PC-3 (cell line): Measurements from ENCODE around the gene MAML2. TPM values are rescaled to one million over a fixed set of nuclear protein-coding genes. Genes with fewer than 3 reads are reported as not detected.

Experiments used
- ATAC-seq: fragments of 200-7000 bp; cut with Tn5 transposase; 2 replicates; pipeline ENCODE4 v1.9.1; 2020; ENCODE audit warnings: mild to moderate bottlenecking, moderate library complexity
- BruUV-seq: library from RNA; stranded (reverse); fragments of 400-500 nt; replicated peaks from 2 replicates; lab custom pipeline; 2021; lab: Mats Ljungman, UMichigan
- CTCF ChIA-PET: fragments of 300-600 bp; sonication (Branson Sonifier 250); formaldehyde crosslinking; loops from one replicate; lab custom pipeline; 2022; ENCODE audit warnings: antibody characterized with exemption; lab: Charles Lee
- POLR2A ChIA-PET: fragments of 300-600 bp; sonication (Branson Sonifier 250); formaldehyde crosslinking; loops from one replicate; lab custom pipeline; 2022; ENCODE audit warnings: antibody characterized with exemption; ENCODE audit not compliant: unreplicated experiment; lab: Charles Lee
- DNase-seq: peaks from one replicate; pipeline ENCODE4 v3.0.0-alpha.2; 2015
- H2AFZ ChIP-seq: fragments of 300-600 bp; sonication (generic); 2 replicates; pipeline ENCODE4 v1.6.0; 2016; ENCODE audit warnings: antibody characterized with exemption, low read length
- H3F3A ChIP-seq: fragments of 300-600 bp; sonication (generic); one replicate; pipeline ENCODE4 v1.6.0; 2017; ENCODE audit warnings: antibody characterized with exemption, low read length, control low read depth, mild to moderate bottlenecking; ENCODE audit not compliant: unreplicated experiment
- H3K27ac ChIP-seq: fragments of 300-600 bp; sonication (generic); 2 replicates; pipeline ENCODE4 v1.5.1; 2016; ENCODE audit warnings: mild to moderate bottlenecking, low read length
- H3K27me3 ChIP-seq: fragments of 300-600 bp; sonication (generic); 2 replicates; pipeline ENCODE4 v1.6.1; 2016; ENCODE audit warnings: low read length, mixed read lengths
- H3K36me3 ChIP-seq: fragments of 300-600 bp; sonication (generic); 2 replicates; pipeline ENCODE4 v1.6.1; 2016; ENCODE audit warnings: low read depth, mixed run types, low read length, mixed read lengths
- H3K4me1 ChIP-seq: fragments of 300-600 bp; sonication (generic); 2 replicates; pipeline ENCODE4 v1.5.1; 2016; ENCODE audit warnings: low read length; ENCODE audit not compliant: insufficient read depth
- H3K4me2 ChIP-seq: fragments of 300-600 bp; sonication (generic); 2 replicates; pipeline ENCODE4 v1.6.0; 2016; ENCODE audit warnings: low read length
- H3K4me3 ChIP-seq: fragments of 300-600 bp; sonication (generic); 2 replicates; pipeline ENCODE4 v1.5.1; 2016; ENCODE audit warnings: mild to moderate bottlenecking, low read length, mixed read lengths
- H3K79me2 ChIP-seq: fragments of 300-600 bp; sonication (generic); 2 replicates; pipeline ENCODE4 v1.6.1; 2017; ENCODE audit warnings: low read length, mixed read lengths
- H3K9ac ChIP-seq: fragments of 300-600 bp; sonication (generic); 2 replicates; pipeline ENCODE4 v1.6.0; 2016; ENCODE audit warnings: mild to moderate bottlenecking, low read length
- H3K9me2 ChIP-seq: fragments of 300-600 bp; sonication (generic); replicated peaks from 2 replicates; pipeline ENCODE4 v1.6.1; 2016; ENCODE audit warnings: mixed run types, low read length, mixed read lengths
- H3K9me3 ChIP-seq: fragments of 300-600 bp; sonication (generic); 2 replicates; pipeline ENCODE4 v1.6.1; 2016; ENCODE audit warnings: low read length, mixed read lengths
- H4K20me1 ChIP-seq: fragments of 300-600 bp; sonication (generic); 2 replicates; pipeline ENCODE4 v1.6.1; 2016; ENCODE audit warnings: low read length, mixed read lengths
- EZH2 ChIP-seq: fragments of 300-600 bp; sonication (generic); IDR thresholded peaks from one replicate; pipeline ENCODE4 v1.6.1; 2017; ENCODE audit warnings: antibody characterized with exemption, mild to moderate bottlenecking, low read length; ENCODE audit not compliant: unreplicated experiment
- EZH2phosphoT487 ChIP-seq: fragments of 300-600 bp; sonication (generic); IDR thresholded peaks from 2 replicates; pipeline ENCODE4 v1.6.1; 2018; ENCODE audit warnings: mild to moderate bottlenecking, antibody characterized with exemption, low read length, borderline replicate concordance
- intact Hi-C: fragments of 100-400 bp; cut with micrococcal nuclease; formaldehyde crosslinking; loops from 2 replicates; pipeline ENCODE4 v1.9.0; 2023
- total RNA-seq: library from RNA; depleted of rRNA; stranded (reverse); fragments of >200 nt; gene quantifications from 2 replicates; pipeline ENCODE4 v1.2.3, GENCODE V29; 2014
- TF ChIP-seq, protein P1 (sequence below): fragments of 300-600 bp; sonication (generic); conservative IDR thresholded peaks from 2 replicates; pipeline ENCODE4 v1.5.1; 2017; ENCODE audit warnings: antibody characterized with exemption, low read depth, mild to moderate bottlenecking, low read length

The MAML2 gene
- total RNA-seq, 1 experiment from 2014 or later, result 10.9 TPM

DNA sequence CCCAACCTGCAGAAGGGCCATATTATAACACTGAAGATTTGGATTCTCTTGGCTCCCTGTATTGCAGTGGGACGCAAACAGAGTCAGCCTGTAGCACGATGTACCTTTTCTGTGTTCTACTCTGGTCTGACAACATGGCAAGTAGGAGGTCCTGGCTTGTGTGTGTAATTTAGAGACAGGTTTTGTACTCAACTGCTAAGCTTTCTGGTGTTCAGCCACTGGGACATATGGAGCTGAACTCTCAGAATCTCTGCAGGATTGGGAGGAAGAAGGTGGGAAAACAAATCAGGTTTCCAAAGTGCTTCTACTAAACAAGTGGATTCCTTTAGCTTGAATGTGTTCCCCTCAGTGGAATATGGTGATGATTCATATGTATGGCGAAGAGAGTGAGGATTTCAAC is 226.6 kb downstream of the MAML2 start:
- Histone ChIP-seq H3F3A (no peaks in the 10 kb centered on the region), H4K20me1 (no peaks in the 10 kb centered on the region), H3K36me3 (no peaks in the 10 kb centered on the region), H3K9me3 (no peaks in the 10 kb centered on the region), H3K4me1 (no peaks in the 10 kb centered on the region), H3K4me2 (no peak overlapping the region), H3K9me2 (no peaks in the 10 kb centered on the region), H3K27me3 (no peaks in the 10 kb centered on the region), H3K79me2 (no peaks in the 10 kb centered on the region), H3K27ac (no peak overlapping the region), H2AFZ (no peak overlapping the region), H3K4me3 (no peak overlapping the region), H3K9ac (no peak overlapping the region)
- ATAC-seq (no peak), DNase-seq (no peak)
- ChIA-PET CTCF (interaction anchor here (1.1 kb wide), 1 partner anchor 227 kb away, joined by 3 read pairs; the partner anchor contains the start of gene MAML2), POLR2A (no interaction called here)
- TF ChIP-seq EZH2phosphoT487 (no peak), EZH2 (no peak)
- TF ChIP-seq, protein P1, sequence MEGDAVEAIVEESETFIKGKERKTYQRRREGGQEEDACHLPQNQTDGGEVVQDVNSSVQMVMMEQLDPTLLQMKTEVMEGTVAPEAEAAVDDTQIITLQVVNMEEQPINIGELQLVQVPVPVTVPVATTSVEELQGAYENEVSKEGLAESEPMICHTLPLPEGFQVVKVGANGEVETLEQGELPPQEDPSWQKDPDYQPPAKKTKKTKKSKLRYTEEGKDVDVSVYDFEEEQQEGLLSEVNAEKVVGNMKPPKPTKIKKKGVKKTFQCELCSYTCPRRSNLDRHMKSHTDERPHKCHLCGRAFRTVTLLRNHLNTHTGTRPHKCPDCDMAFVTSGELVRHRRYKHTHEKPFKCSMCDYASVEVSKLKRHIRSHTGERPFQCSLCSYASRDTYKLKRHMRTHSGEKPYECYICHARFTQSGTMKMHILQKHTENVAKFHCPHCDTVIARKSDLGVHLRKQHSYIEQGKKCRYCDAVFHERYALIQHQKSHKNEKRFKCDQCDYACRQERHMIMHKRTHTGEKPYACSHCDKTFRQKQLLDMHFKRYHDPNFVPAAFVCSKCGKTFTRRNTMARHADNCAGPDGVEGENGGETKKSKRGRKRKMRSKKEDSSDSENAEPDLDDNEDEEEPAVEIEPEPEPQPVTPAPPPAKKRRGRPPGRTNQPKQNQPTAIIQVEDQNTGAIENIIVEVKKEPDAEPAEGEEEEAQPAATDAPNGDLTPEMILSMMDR, result no peak
- intact Hi-C loops, result no loop called here
- no TSS peak for BruUV-seq

DNA sequence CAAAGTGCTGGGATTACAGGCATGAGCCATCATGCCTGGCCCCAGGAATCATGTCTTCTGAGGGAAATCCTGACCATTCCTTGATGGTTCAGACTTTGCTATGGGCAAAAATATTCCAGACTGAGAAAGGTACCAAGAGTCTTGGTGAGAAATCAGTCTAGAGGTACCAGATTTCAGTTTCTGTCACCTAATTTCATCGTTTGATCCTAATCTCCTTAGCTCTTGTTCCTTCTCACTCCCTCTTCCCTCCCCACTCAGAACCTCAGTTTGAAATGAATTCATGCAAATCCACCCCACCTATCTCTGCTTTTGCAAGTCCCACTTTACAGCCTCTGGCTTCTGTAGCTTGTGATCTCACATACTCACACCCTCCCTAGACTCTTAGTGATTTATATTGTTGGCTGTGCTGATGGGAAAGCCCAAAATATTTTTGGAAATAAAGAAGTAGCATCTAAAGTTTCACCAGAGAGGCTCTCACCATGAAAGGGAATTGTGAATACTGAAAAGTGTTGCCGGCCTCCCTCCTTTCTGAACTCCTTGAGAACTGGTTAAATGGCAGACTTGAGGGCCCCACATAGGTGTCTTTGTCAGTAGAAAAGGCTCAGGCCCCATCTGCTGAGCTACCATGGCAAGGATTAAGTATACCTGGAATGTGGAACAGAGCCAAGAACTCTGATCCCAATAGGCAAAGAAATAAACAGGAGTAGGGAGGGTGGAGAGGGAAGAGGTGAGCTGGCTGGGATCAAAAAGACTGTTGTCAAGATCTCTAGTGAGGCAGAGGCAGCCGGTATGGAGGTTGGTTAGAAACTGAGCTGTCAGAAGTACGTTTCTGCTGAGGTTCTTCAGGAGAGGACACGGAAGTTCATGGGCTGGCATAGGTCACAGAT is 228.6 kb downstream of the MAML2 start:
- Histone ChIP-seq H4K20me1 (no peaks in the 10 kb centered on the region), H3K27me3 (no peaks in the 10 kb centered on the region), H2AFZ (no peak overlapping the region), H3K9me3 (no peaks in the 10 kb centered on the region), H3K36me3 (no peaks in the 10 kb centered on the region), H3K27ac (no peak overlapping the region), H3K4me2 (no peak overlapping the region), H3K4me1 (no peaks in the 10 kb centered on the region), H3K9me2 (no peaks in the 10 kb centered on the region), H3K4me3 (no peak overlapping the region), H3K79me2 (no peaks in the 10 kb centered on the region), H3F3A (no peaks in the 10 kb centered on the region), H3K9ac (no peak overlapping the region)
- ChIA-PET CTCF (no interaction called here), POLR2A (no interaction called here)
- DNase-seq, result peak; percentile 41
- BruUV-seq, result no TSS peak
- TF ChIP-seq EZH2 (no peak), EZH2phosphoT487 (no peak)
- TF ChIP-seq, protein P1, result no peak
- ATAC-seq, result no peak
- intact Hi-C loops, result no loop called here

DNA sequence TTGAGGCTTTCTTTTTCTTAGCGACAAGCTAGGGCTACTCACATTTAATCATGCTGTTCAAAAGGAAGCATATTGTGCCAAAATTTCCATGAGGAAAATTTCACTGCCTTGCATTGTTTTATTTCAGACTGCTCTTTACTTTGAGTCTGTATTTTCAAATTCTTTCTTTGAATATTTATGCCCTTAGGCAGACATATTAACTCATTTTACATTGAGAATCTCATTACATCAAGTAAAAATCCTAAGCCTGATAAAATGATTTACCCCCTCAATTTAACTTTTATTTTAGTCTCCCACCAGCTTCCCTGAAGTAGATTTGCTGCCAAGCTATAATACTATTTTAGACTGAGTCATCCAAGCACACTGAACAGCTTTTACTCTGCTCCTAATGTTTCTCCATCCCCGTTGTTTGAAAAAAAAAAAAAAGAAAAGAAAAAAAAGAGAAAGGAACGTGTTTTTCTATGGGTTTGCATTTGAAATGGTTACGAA is 229.8 kb downstream of the MAML2 start:
- Histone ChIP-seq H3K4me2 (no peak overlapping the region), H3K9ac (no peak overlapping the region), H2AFZ (no peak overlapping the region), H3K79me2 (no peaks in the 10 kb centered on the region), H4K20me1 (no peaks in the 10 kb centered on the region), H3K36me3 (no peaks in the 10 kb centered on the region), H3F3A (no peaks in the 10 kb centered on the region), H3K27ac (no peak overlapping the region), H3K9me2 (no peaks in the 10 kb centered on the region), H3K9me3 (no peaks in the 10 kb centered on the region), H3K4me3 (no peak overlapping the region), H3K27me3 (no peaks in the 10 kb centered on the region), H3K4me1 (no peaks in the 10 kb centered on the region)
- intact Hi-C loops, result no loop called here
- BruUV-seq, result no TSS peak
- POLR2A ChIA-PET, result interaction anchor here (0.7 kb wide), 1 partner anchor 200 kb away, joined by 13 read pairs; no protein-coding TSS in a partner anchor
- TF ChIP-seq, protein P1, result no peak
- TF ChIP-seq EZH2, result no peak
- no peak for TF ChIP-seq EZH2phosphoT487
- no peak for ATAC-seq
- CTCF ChIA-PET, result no interaction called here
- DNase-seq, result no peak
